Measurements from ENCODE around the gene NNT. TPM values are rescaled to one million over a fixed set of nuclear protein-coding genes. Genes with fewer than 3 reads are reported as not detected.
"Not testable (repeated sequence)": the region's sequence is repeated elsewhere in the genome, so short reads cannot be mapped to it uniquely, and the experiment has no call there.

The NNT gene
- total RNA-seq = 100 to 1,000 TPM in 1 of 2 donors, 10 to 100 TPM in 1; 79.6 to 137 TPM
- polyA plus RNA-seq (ENCODE audit: insufficient read length in 2 of 2) = 10 to 100 TPM; 73.0 to 97.6 TPM
- long read RNA-seq, donor 1, full-length matches to known transcripts = 14 of 50 reads
- long read RNA-seq, donor 1, partial matches to known transcripts = 36 of 50 reads
- long read RNA-seq, donor 1, other reads (novel, unspliced or antisense) = 0 of 50 reads
- long read RNA-seq, donor 2, full-length matches to known transcripts = 1 of 9 reads
- long read RNA-seq, donor 2, partial matches to known transcripts = 8 of 9 reads
- long read RNA-seq, donor 2, other reads (novel, unspliced or antisense) = 0 of 9 reads
- long read RNA-seq, donor 3, full-length matches to known transcripts = 5 of 22 reads
- long read RNA-seq, donor 3, partial matches to known transcripts = 17 of 22 reads
- long read RNA-seq, donor 3, other reads (novel, unspliced or antisense) = 0 of 22 reads
- long read RNA-seq, donor 4, partial matches to known transcripts = 33 of 33 reads
- long read RNA-seq, donor 4, other reads (novel, unspliced or antisense) = 0 of 33 reads

GRCh38 chr5:43602461-43603343 lies at the start of gene NNT:
NNT (plus strand) TSS chr5:43603180; CDS start chr5:43609196, 6,016 bp downstream.
- H3K27me3 ChIP-seq (ENCODE audit: control insufficient read depth, insufficient read depth, low read length) = no peaks in the 10 kb centered on the region
- peaks cover 5% of the 10 kb centered on the region for H3K4me1 ChIP-seq (ENCODE audit: control insufficient read depth, insufficient read depth, low read length)
- H3K27ac ChIP-seq (ENCODE audit: low read depth, low read length) = peak within 1 kb of the TSS; percentile 82
- no peaks in the 10 kb centered on the region for H3K36me3 ChIP-seq (ENCODE audit: control insufficient read depth, insufficient read depth, low read length)
- H3K4me3 ChIP-seq (ENCODE audit: low read depth, low read length) = peak within 1 kb of the TSS; percentile 84
- WGBS (ENCODE audit: insufficient coverage) = under 1% methylated on average over 56 of the region's 60 CpGs
- H3K9me3 ChIP-seq (ENCODE audit: control insufficient read depth, insufficient read depth, low read length) = no peaks in the 10 kb centered on the region
- peak; percentile 44 to 90 (median 70) for DNase-seq (ENCODE audit: low read depth in 4 of 6, low spot score in 6 of 6)

GRCh38 chr5:43553381-43553780 lies 49.6 kb upstream of the NNT start:
- H3K27ac ChIP-seq (ENCODE audit: low read depth, low read length) = no peak overlapping the region
- H3K4me1 ChIP-seq (ENCODE audit: control insufficient read depth, insufficient read depth, low read length) = peaks cover 5% of the 10 kb centered on the region
- no peaks in the 10 kb centered on the region for H3K27me3 ChIP-seq (ENCODE audit: control insufficient read depth, insufficient read depth, low read length)
- H3K36me3 ChIP-seq (ENCODE audit: control insufficient read depth, insufficient read depth, low read length) = no peaks in the 10 kb centered on the region
- no peak overlapping the region for H3K4me3 ChIP-seq (ENCODE audit: low read depth, low read length)
- DNase-seq (ENCODE audit: low read depth in 4 of 6, low spot score in 6 of 6) = no peak
- WGBS (ENCODE audit: insufficient coverage) = no CpG with 5 or more reads among the region's 2 CpGs
- no peaks in the 10 kb centered on the region for H3K9me3 ChIP-seq (ENCODE audit: control insufficient read depth, insufficient read depth, low read length)

GRCh38 chr5:43554497-43554896 lies 48.5 kb upstream of the NNT start:
- Histone ChIP-seq H3K27ac (ENCODE audit: low read depth, low read length) (no peak overlapping the region), H3K36me3 (ENCODE audit: control insufficient read depth, insufficient read depth, low read length) (no peaks in the 10 kb centered on the region), H3K9me3 (ENCODE audit: control insufficient read depth, insufficient read depth, low read length) (no peaks in the 10 kb centered on the region), H3K4me1 (ENCODE audit: control insufficient read depth, insufficient read depth, low read length) (peaks cover 5% of the 10 kb centered on the region), H3K4me3 (ENCODE audit: low read depth, low read length) (no peak overlapping the region), H3K27me3 (ENCODE audit: control insufficient read depth, insufficient read depth, low read length) (no peaks in the 10 kb centered on the region)
- no peak for DNase-seq (ENCODE audit: low read depth in 4 of 6, low spot score in 6 of 6)
- 88% methylated on average over 1 of the region's 1 CpG for WGBS (ENCODE audit: insufficient coverage)

GRCh38 chr5:43555895-43556606 lies 46.9 kb upstream of the NNT start:
- Histone ChIP-seq H3K27ac (ENCODE audit: low read depth, low read length) (peak overlapping the region; percentile 84), H3K4me1 (ENCODE audit: control insufficient read depth, insufficient read depth, low read length) (peaks cover 5% of the 10 kb centered on the region), H3K36me3 (ENCODE audit: control insufficient read depth, insufficient read depth, low read length) (no peaks in the 10 kb centered on the region), H3K9me3 (ENCODE audit: control insufficient read depth, insufficient read depth, low read length) (no peaks in the 10 kb centered on the region), H3K27me3 (ENCODE audit: control insufficient read depth, insufficient read depth, low read length) (no peaks in the 10 kb centered on the region), H3K4me3 (ENCODE audit: low read depth, low read length) (peak overlapping the region; percentile 85)
- under 1% methylated on average over 39 of the region's 44 CpGs for WGBS (ENCODE audit: insufficient coverage)
- DNase-seq (ENCODE audit: low read depth in 4 of 6, low spot score in 6 of 6) = peak in 5 of 6 donors; percentile 26 to 80 (median 56)

- H3K9me3 ChIP-seq (ENCODE audit: control insufficient read depth, insufficient read depth, low read length); DNase-seq (ENCODE audit: low read depth in 4 of 6, low spot score in 6 of 6); H3K4me1 ChIP-seq (ENCODE audit: control insufficient read depth, insufficient read depth, low read length); H3K36me3 ChIP-seq (ENCODE audit: control insufficient read depth, insufficient read depth, low read length); H3K27me3 ChIP-seq (ENCODE audit: control insufficient read depth, insufficient read depth, low read length): not testable (repeated sequence)
- H3K27ac ChIP-seq (ENCODE audit: low read depth, low read length) = peak overlapping the region; percentile 84
- peak overlapping the region; percentile 85 for H3K4me3 ChIP-seq (ENCODE audit: low read depth, low read length)
- WGBS (ENCODE audit: insufficient coverage) = 0% methylated on average over 30 of the region's 30 CpGs
Observed at GRCh38 chr5:43556607-43556856, 46.4 kb upstream of the NNT start.

- Histone ChIP-seq H3K4me3 (ENCODE audit: low read depth, low read length) (peak within 1 kb of the TSS; percentile 85), H3K27ac (ENCODE audit: low read depth, low read length) (peak within 1 kb of the TSS; percentile 84), H3K36me3 (ENCODE audit: control insufficient read depth, insufficient read depth, low read length) (no peaks in the 10 kb centered on the region), H3K27me3 (ENCODE audit: control insufficient read depth, insufficient read depth, low read length) (no peaks in the 10 kb centered on the region), H3K9me3 (ENCODE audit: control insufficient read depth, insufficient read depth, low read length) (no peaks in the 10 kb centered on the region), H3K4me1 (ENCODE audit: control insufficient read depth, insufficient read depth, low read length) (peaks cover 5% of the 10 kb centered on the region)
- WGBS (ENCODE audit: insufficient coverage) = under 1% methylated on average over 79 of the region's 79 CpGs
- DNase-seq (ENCODE audit: low read depth in 4 of 6, low spot score in 6 of 6) = peak in 5 of 6 donors; percentile 61 to 95 (median 74)
Observed at GRCh38 chr5:43556857-43557542, 46.0 kb upstream of the NNT start, which contains the start of gene PAIP1. PAIP1 (minus strand) TSS chr5:43557077; CDS start chr5:43556846, 231 bp downstream.

GRCh38 chr5:43560128-43560527 lies 42.9 kb upstream of the NNT start:
- Histone ChIP-seq H3K27ac (ENCODE audit: low read depth, low read length) (no peak overlapping the region), H3K36me3 (ENCODE audit: control insufficient read depth, insufficient read depth, low read length) (no peaks in the 10 kb centered on the region), H3K9me3 (ENCODE audit: control insufficient read depth, insufficient read depth, low read length) (no peaks in the 10 kb centered on the region), H3K4me3 (ENCODE audit: low read depth, low read length) (no peak overlapping the region), H3K4me1 (ENCODE audit: control insufficient read depth, insufficient read depth, low read length) (peaks cover 5% of the 10 kb centered on the region), H3K27me3 (ENCODE audit: control insufficient read depth, insufficient read depth, low read length) (no peaks in the 10 kb centered on the region)
- 53% methylated on average over 2 of the region's 2 CpGs for WGBS (ENCODE audit: insufficient coverage)
- DNase-seq (ENCODE audit: low read depth in 4 of 6, low spot score in 6 of 6) = no peak

- Histone ChIP-seq H3K27me3 (ENCODE audit: control insufficient read depth, insufficient read depth, low read length) (no peaks in the 10 kb centered on the region), H3K9me3 (ENCODE audit: control insufficient read depth, insufficient read depth, low read length) (no peaks in the 10 kb centered on the region), H3K4me1 (ENCODE audit: control insufficient read depth, insufficient read depth, low read length) (peaks cover 5% of the 10 kb centered on the region), H3K4me3 (ENCODE audit: low read depth, low read length) (no peak overlapping the region), H3K36me3 (ENCODE audit: control insufficient read depth, insufficient read depth, low read length) (no peaks in the 10 kb centered on the region), H3K27ac (ENCODE audit: low read depth, low read length) (no peak overlapping the region)
- DNase-seq (ENCODE audit: low read depth in 4 of 6, low spot score in 6 of 6) = no peak
Observed at GRCh38 chr5:43561356-43561755, 41.6 kb upstream of the NNT start.

GRCh38 chr5:43563321-43563720 lies 39.7 kb upstream of the NNT start:
- Histone ChIP-seq H3K9me3 (ENCODE audit: control insufficient read depth, insufficient read depth, low read length) (no peaks in the 10 kb centered on the region), H3K27ac (ENCODE audit: low read depth, low read length) (no peak overlapping the region), H3K36me3 (ENCODE audit: control insufficient read depth, insufficient read depth, low read length) (no peaks in the 10 kb centered on the region), H3K4me1 (ENCODE audit: control insufficient read depth, insufficient read depth, low read length) (no peaks in the 10 kb centered on the region), H3K27me3 (ENCODE audit: control insufficient read depth, insufficient read depth, low read length) (no peaks in the 10 kb centered on the region), H3K4me3 (ENCODE audit: low read depth, low read length) (no peak overlapping the region)
- 79% methylated on average over 2 of the region's 3 CpGs for WGBS (ENCODE audit: insufficient coverage)
- peak in 1 of 6 donors; percentile 20 for DNase-seq (ENCODE audit: low read depth in 4 of 6, low spot score in 6 of 6)

All from spinal cord (tissue), 10 donors.